ENCODE measurements around the gene IMMP2L. TPM values are rescaled to one million over a fixed set of nuclear protein-coding genes. Genes with fewer than 3 reads are reported as not detected.
"Not testable (repeated sequence)": the region's sequence is repeated elsewhere in the genome, so short reads cannot be mapped to it uniquely, and the experiment has no call there.

The IMMP2L gene
- polyA plus RNA-seq, 1 donor (not counting 4 experiments of a cell fraction or from before 2014, with no cell fraction given): 14.1 TPM

DNA sequence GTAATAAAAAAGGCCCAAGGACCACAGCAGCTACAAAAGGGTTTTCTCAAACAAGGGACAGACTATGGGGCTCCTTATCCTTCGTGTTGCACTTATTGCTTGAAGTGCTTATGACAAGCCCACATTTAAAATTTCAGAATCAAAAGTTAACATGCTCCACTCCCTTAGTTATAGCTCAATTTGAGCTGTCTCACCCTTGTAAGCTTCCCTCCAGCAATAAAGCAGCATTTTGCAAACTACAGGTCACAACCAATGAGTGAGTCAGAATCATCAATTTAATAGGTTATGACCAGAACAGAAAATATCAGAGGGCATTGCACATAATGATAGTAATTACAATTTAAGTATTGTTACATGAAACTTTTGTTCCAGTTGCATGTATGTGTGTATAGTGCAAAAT lies 53.0 kb downstream of the IMMP2L start:
- no peak overlapping the region for H3K4me2 ChIP-seq (ENCODE audit: control insufficient read depth, extremely low read depth, insufficient read depth, low read depth, low read length)
- no peak overlapping the region for H3K9ac ChIP-seq (ENCODE audit: control insufficient read depth, extremely low read depth, insufficient read depth, low read length)

DNA sequence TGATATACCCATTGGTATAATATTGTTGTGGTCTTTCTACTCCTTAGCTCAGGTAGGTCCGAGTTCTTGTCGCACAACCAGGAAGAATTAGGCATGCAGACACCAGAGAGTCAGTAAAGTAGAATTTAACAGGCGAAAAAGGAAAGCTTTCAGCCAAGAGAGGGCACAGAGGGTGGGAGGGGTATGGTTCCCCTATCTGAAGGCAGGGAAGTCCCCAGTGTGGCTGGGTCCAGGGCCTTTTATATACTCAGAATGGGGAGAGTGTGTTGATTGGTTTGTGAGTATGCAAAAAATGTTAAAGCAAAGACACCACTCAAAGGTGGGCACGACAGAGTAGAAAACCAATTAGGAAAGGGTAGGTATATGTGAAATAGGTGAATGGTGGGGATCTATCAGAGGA lies 53.9 kb downstream of the IMMP2L start:
- no peak overlapping the region for H3K9ac ChIP-seq (ENCODE audit: control insufficient read depth, extremely low read depth, insufficient read depth, low read length)
- no peak overlapping the region for H3K4me2 ChIP-seq (ENCODE audit: control insufficient read depth, extremely low read depth, insufficient read depth, low read depth, low read length)
- dilution Hi-C loops (cut with MboI; ENCODE audit: extremely low pct_ligation_motif_present, low sequenced_read_pairs): no loop called here
- H3K27ac ChIP-seq (ENCODE audit: control insufficient read depth, insufficient read depth, low read length): no peak overlapping the region
- H3K4me3 ChIP-seq (ENCODE audit: control insufficient read depth in 2 of 3, extremely low read depth in 1 of 3, insufficient read depth in 2 of 3, low read depth in 1 of 3, low read length in 3 of 3): no peak overlapping the region
- H3K9me1 ChIP-seq (ENCODE audit: control insufficient read depth, extremely low read depth, insufficient read depth, low read length): no peaks in the 10 kb centered on the region
- no peaks in the 10 kb centered on the region for H4K20me1 ChIP-seq (ENCODE audit: control insufficient read depth, extremely low read depth, insufficient read depth, low read length)
- DNase-seq (ENCODE audit: low read depth, low spot score) (no peak), FAIRE-seq (no peak)
- no peaks in the 10 kb centered on the region for H3K9me3 ChIP-seq (ENCODE audit: control insufficient read depth, low read depth, low read length)
- no peaks in the 10 kb centered on the region for H3K27me3 ChIP-seq (ENCODE audit: control insufficient read depth, extremely low read depth, insufficient read depth, low read length)
- TF ChIP-seq, protein P1, sequence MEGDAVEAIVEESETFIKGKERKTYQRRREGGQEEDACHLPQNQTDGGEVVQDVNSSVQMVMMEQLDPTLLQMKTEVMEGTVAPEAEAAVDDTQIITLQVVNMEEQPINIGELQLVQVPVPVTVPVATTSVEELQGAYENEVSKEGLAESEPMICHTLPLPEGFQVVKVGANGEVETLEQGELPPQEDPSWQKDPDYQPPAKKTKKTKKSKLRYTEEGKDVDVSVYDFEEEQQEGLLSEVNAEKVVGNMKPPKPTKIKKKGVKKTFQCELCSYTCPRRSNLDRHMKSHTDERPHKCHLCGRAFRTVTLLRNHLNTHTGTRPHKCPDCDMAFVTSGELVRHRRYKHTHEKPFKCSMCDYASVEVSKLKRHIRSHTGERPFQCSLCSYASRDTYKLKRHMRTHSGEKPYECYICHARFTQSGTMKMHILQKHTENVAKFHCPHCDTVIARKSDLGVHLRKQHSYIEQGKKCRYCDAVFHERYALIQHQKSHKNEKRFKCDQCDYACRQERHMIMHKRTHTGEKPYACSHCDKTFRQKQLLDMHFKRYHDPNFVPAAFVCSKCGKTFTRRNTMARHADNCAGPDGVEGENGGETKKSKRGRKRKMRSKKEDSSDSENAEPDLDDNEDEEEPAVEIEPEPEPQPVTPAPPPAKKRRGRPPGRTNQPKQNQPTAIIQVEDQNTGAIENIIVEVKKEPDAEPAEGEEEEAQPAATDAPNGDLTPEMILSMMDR (optimal IDR thresholded peaks at IDR 0.05 in 1 of 3, IDR thresholded peaks at IDR 0.05 in 1 of 3, conservative IDR thresholded peaks at IDR 0.05 in 1 of 3; ENCODE audit: extremely low read depth in 1 of 3, insufficient read depth in 2 of 3, low read length in 3 of 3): no peak
- no peak for TF ChIP-seq EZH2 (IDR thresholded peaks at IDR 0.05; ENCODE audit: low read length)
- no peaks in the 10 kb centered on the region for H3K36me3 ChIP-seq (ENCODE audit: control insufficient read depth in 2 of 2, extremely low read depth in 1 of 2, insufficient read depth in 2 of 2, low read length in 2 of 2)
- peaks cover 2% of the 10 kb centered on the region for H3K79me2 ChIP-seq (ENCODE audit: control insufficient read depth, insufficient read depth, low read length)
- no peak overlapping the region for H2AFZ ChIP-seq (ENCODE audit: control insufficient read depth, low read length)
- H3K4me1 ChIP-seq (ENCODE audit: control insufficient read depth, extremely low read depth, insufficient read depth, low read length): peaks cover 5% of the 10 kb centered on the region

More for the DNA sequence above, 53.0 kb downstream of the IMMP2L start:
- Histone ChIP-seq H3K4me3 (ENCODE audit: control insufficient read depth in 2 of 3, extremely low read depth in 1 of 3, insufficient read depth in 2 of 3, low read depth in 1 of 3, low read length in 3 of 3) (no peak overlapping the region), H3K9me1 (ENCODE audit: control insufficient read depth, extremely low read depth, insufficient read depth, low read length) (no peaks in the 10 kb centered on the region), H3K27ac (ENCODE audit: control insufficient read depth, insufficient read depth, low read length) (no peak overlapping the region), H2AFZ (ENCODE audit: control insufficient read depth, low read length) (no peak overlapping the region), H3K4me1 (ENCODE audit: control insufficient read depth, extremely low read depth, insufficient read depth, low read length) (peaks cover 5% of the 10 kb centered on the region), H3K79me2 (ENCODE audit: control insufficient read depth, insufficient read depth, low read length) (peaks cover 2% of the 10 kb centered on the region), H4K20me1 (ENCODE audit: control insufficient read depth, extremely low read depth, insufficient read depth, low read length) (no peaks in the 10 kb centered on the region), H3K36me3 (ENCODE audit: control insufficient read depth in 2 of 2, extremely low read depth in 1 of 2, insufficient read depth in 2 of 2, low read length in 2 of 2) (no peaks in the 10 kb centered on the region), H3K9me3 (ENCODE audit: control insufficient read depth, low read depth, low read length) (no peaks in the 10 kb centered on the region), H3K27me3 (ENCODE audit: control insufficient read depth, extremely low read depth, insufficient read depth, low read length) (no peaks in the 10 kb centered on the region)
- dilution Hi-C loops (cut with MboI; ENCODE audit: extremely low pct_ligation_motif_present, low sequenced_read_pairs): no loop called here
- DNase-seq (ENCODE audit: low read depth, low spot score) (no peak), FAIRE-seq (no peak)
- TF ChIP-seq, protein P1 (optimal IDR thresholded peaks at IDR 0.05 in 1 of 3, IDR thresholded peaks at IDR 0.05 in 1 of 3, conservative IDR thresholded peaks at IDR 0.05 in 1 of 3; ENCODE audit: extremely low read depth in 1 of 3, insufficient read depth in 2 of 3, low read length in 3 of 3): no peak
- TF ChIP-seq EZH2 (IDR thresholded peaks at IDR 0.05; ENCODE audit: low read length): no peak

DNA sequence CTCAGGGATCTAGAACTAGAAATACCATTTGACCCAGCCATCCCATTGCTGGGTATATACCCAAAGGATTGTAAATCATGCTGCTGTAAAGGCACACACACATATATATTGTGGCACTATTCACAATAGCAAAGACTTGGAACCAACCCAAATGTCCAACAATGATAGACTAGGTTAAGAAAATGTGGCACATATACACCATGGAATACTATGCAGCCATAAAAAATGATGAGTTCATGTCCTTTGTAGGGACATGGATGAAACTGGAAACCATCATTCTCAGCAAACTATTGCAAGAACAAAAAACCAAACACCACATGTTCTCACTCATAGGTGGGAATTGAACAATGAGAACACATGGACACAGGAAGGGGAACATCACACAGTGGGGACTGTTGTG lies 56.9 kb downstream of the IMMP2L start:
- H3K27me3 ChIP-seq (ENCODE audit: control insufficient read depth, extremely low read depth, insufficient read depth, low read length); H3K36me3 ChIP-seq (ENCODE audit: control insufficient read depth in 2 of 2, extremely low read depth in 1 of 2, insufficient read depth in 2 of 2, low read length in 2 of 2); H3K27ac ChIP-seq (ENCODE audit: control insufficient read depth, insufficient read depth, low read length); H3K4me1 ChIP-seq (ENCODE audit: control insufficient read depth, extremely low read depth, insufficient read depth, low read length); H3K9me1 ChIP-seq (ENCODE audit: control insufficient read depth, extremely low read depth, insufficient read depth, low read length); DNase-seq (ENCODE audit: low read depth, low spot score); dilution Hi-C loops (cut with MboI; ENCODE audit: extremely low pct_ligation_motif_present, low sequenced_read_pairs); H4K20me1 ChIP-seq (ENCODE audit: control insufficient read depth, extremely low read depth, insufficient read depth, low read length); H3K79me2 ChIP-seq (ENCODE audit: control insufficient read depth, insufficient read depth, low read length); FAIRE-seq; H2AFZ ChIP-seq (ENCODE audit: control insufficient read depth, low read length); H3K9ac ChIP-seq (ENCODE audit: control insufficient read depth, extremely low read depth, insufficient read depth, low read length); H3K9me3 ChIP-seq (ENCODE audit: control insufficient read depth, low read depth, low read length); H3K4me3 ChIP-seq (ENCODE audit: control insufficient read depth in 2 of 3, extremely low read depth in 1 of 3, insufficient read depth in 2 of 3, low read depth in 1 of 3, low read length in 3 of 3); H3K4me2 ChIP-seq (ENCODE audit: control insufficient read depth, extremely low read depth, insufficient read depth, low read depth, low read length): not testable (repeated sequence)

DNA sequence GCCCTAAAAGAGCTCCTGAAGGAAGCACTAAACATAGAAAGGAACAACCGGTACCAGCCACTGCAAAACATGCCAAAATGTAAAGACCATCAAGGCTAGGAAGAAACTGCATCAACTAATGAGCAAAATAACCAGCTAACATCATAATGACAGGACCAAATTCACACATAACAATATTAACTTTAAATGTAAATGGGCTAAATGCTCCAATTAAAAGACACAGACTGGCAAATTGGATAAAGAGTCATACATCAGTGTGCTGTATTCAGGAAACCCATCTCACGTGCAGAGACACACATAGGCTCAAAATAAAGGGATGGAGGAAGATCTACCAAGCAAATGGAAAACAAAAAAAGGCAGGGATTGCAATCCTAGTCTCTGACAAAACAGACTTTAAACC lies 60.5 kb downstream of the IMMP2L start:
- DNase-seq (ENCODE audit: low read depth, low spot score); H3K36me3 ChIP-seq (ENCODE audit: control insufficient read depth in 2 of 2, extremely low read depth in 1 of 2, insufficient read depth in 2 of 2, low read length in 2 of 2); H2AFZ ChIP-seq (ENCODE audit: control insufficient read depth, low read length); FAIRE-seq; H3K9me3 ChIP-seq (ENCODE audit: control insufficient read depth, low read depth, low read length); dilution Hi-C loops (cut with MboI; ENCODE audit: extremely low pct_ligation_motif_present, low sequenced_read_pairs); H3K9ac ChIP-seq (ENCODE audit: control insufficient read depth, extremely low read depth, insufficient read depth, low read length); H3K27me3 ChIP-seq (ENCODE audit: control insufficient read depth, extremely low read depth, insufficient read depth, low read length); H3K27ac ChIP-seq (ENCODE audit: control insufficient read depth, insufficient read depth, low read length); H3K79me2 ChIP-seq (ENCODE audit: control insufficient read depth, insufficient read depth, low read length); H4K20me1 ChIP-seq (ENCODE audit: control insufficient read depth, extremely low read depth, insufficient read depth, low read length); H3K4me3 ChIP-seq (ENCODE audit: control insufficient read depth in 2 of 3, extremely low read depth in 1 of 3, insufficient read depth in 2 of 3, low read depth in 1 of 3, low read length in 3 of 3); H3K9me1 ChIP-seq (ENCODE audit: control insufficient read depth, extremely low read depth, insufficient read depth, low read length); H3K4me2 ChIP-seq (ENCODE audit: control insufficient read depth, extremely low read depth, insufficient read depth, low read depth, low read length): not testable (repeated sequence)
- peaks cover 13% of the 10 kb centered on the region for H3K4me1 ChIP-seq (ENCODE audit: control insufficient read depth, extremely low read depth, insufficient read depth, low read length)

Measured in keratinocyte (primary cell).